A549 (cell line): ENCODE measurements around the gene B3GNT5.

ENCODE experiments used
- CEBPB ChIP-seq, 2 experiments: fragments of >200 bp in 1 of 2; sonication (Bioruptor Twin) in 1 of 2; formaldehyde crosslinking in 1 of 2; IDR thresholded peaks; 2 replicates each; pipeline ENCODE4 v1.6.1; 2012 to 2016
- NPAS2 ChIP-seq: fragments of 250-450 bp; sonication (Bioruptor Pico); IDR thresholded peaks from 2 replicates; pipeline ENCODE4 v1.8.0; 2022; ENCODE audit warnings: mild to moderate bottlenecking, moderate library complexity, borderline replicate concordance

GRCh38 chr3:183285318-183285717 is 32.3 kb downstream of the B3GNT5 start:
- no peak for TF ChIP-seq CEBPB (IDR thresholded peaks at IDR 0.05)
- TF ChIP-seq NPAS2 (CRISPR knock-in tag): no peak
